IgD-negative memory B cell (primary cell): ENCODE data around the gene PABPC5. TPM values are rescaled to one million over a fixed set of nuclear protein-coding genes. Genes with fewer than 3 reads are reported as not detected.

Experiments used
- H3K27ac Mint-ChIP-seq, 3 donors: one replicate each; pipeline ENCODE4 v1.8.0; 2020 to 2022; ENCODE audit warnings: mild to moderate bottlenecking in 3 of 3, mixed read lengths in 3 of 3, moderate library complexity in 1 of 3
- H3K27me3 Mint-ChIP-seq: one replicate; pipeline ENCODE4 v1.8.0; 2021; ENCODE audit warnings: mixed read lengths
- H3K36me3 Mint-ChIP-seq: one replicate; pipeline ENCODE4 v1.8.0; 2020; ENCODE audit warnings: mild to moderate bottlenecking, mixed read lengths
- H3K4me1 Mint-ChIP-seq, 3 donors: one replicate each; pipeline ENCODE4 v1.8.0; 2020 to 2022; ENCODE audit warnings: mixed read lengths in 3 of 3, mild to moderate bottlenecking in 1 of 3
- H3K4me3 Mint-ChIP-seq, 4 donors: one replicate each; pipeline ENCODE4 v1.8.0; 2020 to 2022; ENCODE audit warnings: mild to moderate bottlenecking in 4 of 4, mixed read lengths in 4 of 4, moderate library complexity in 3 of 4
- H3K9me3 Mint-ChIP-seq, 3 donors: one replicate each; pipeline ENCODE4 v1.8.0; 2020 to 2021; ENCODE audit warnings: mixed read lengths in 3 of 3, mild to moderate bottlenecking in 1 of 3
- polyA plus RNA-seq: library from polyadenylated mRNA; unstranded; fragments of 300-500 nt; fragmentation: Illumina TruSeq; gene quantifications from one replicate; pipeline ENCODE4 v1.2.3, GENCODE V29; 2021

Gene PABPC5
- polyA plus RNA-seq = not detected

- no peaks in the 10 kb centered on the region for H3K4me1 Mint-ChIP-seq
- H3K27me3 Mint-ChIP-seq = peaks cover 2% of the 10 kb centered on the region
- H3K9me3 Mint-ChIP-seq = peaks cover 0 to 4% (median 2%) of the 10 kb centered on the region in 3 donors
- peaks cover 2% of the 10 kb centered on the region for H3K36me3 Mint-ChIP-seq
- H3K27ac Mint-ChIP-seq = no peak within 1 kb of the TSS
- peak within 1 kb of the TSS in 1 of 4 donors; percentile 60 for H3K4me3 Mint-ChIP-seq
These were observed at the start of gene PABPC5 for GRCh38 chrX:91434351-91435168. Gene PABPC5, plus strand, starts transcription at chrX:91434839. Its CDS starts 739 bp downstream, at chrX:91435578.

GRCh38 chrX:91389026-91389425 lies 45.6 kb upstream of the PABPC5 start:
- H3K4me3 Mint-ChIP-seq = no peak overlapping the region
- no peak overlapping the region for H3K27ac Mint-ChIP-seq
- H3K27me3 Mint-ChIP-seq = no peaks in the 10 kb centered on the region
- no peaks in the 10 kb centered on the region for H3K36me3 Mint-ChIP-seq
- H3K4me1 Mint-ChIP-seq = peaks cover 0 to 1% (median 0%) of the 10 kb centered on the region in 3 donors
- peaks cover 3 to 4% (median 4%) of the 10 kb centered on the region in 3 donors for H3K9me3 Mint-ChIP-seq

GRCh38 chrX:91414713-91415112 lies 19.9 kb upstream of the PABPC5 start:
- peaks cover 0 to 3% (median 2%) of the 10 kb centered on the region in 3 donors for H3K9me3 Mint-ChIP-seq
- H3K27me3 Mint-ChIP-seq = no peaks in the 10 kb centered on the region
- no peaks in the 10 kb centered on the region for H3K36me3 Mint-ChIP-seq
- no peak overlapping the region for H3K4me3 Mint-ChIP-seq
- H3K4me1 Mint-ChIP-seq = peaks cover 0 to 4% (median 0%) of the 10 kb centered on the region in 3 donors
- no peak overlapping the region for H3K27ac Mint-ChIP-seq

- Mint-ChIP-seq H3K9me3 (peaks cover 0 to 4% (median 2%) of the 10 kb centered on the region in 3 donors), H3K36me3 (peaks cover 2% of the 10 kb centered on the region), H3K4me1 (no peaks in the 10 kb centered on the region), H3K27ac (no peak overlapping the region), H3K27me3 (peaks cover 2% of the 10 kb centered on the region), H3K4me3 (no peak overlapping the region)
These were observed 756 bp downstream of the PABPC5 start for GRCh38 chrX:91435395-91435794.
